ENCODE results near the gene LGALS1. TPM values are rescaled to one million over a fixed set of nuclear protein-coding genes. Genes with fewer than 3 reads are reported as not detected.

The LGALS1 gene
- total RNA-seq, 1 experiment from 2014 or later: 32.8 TPM

GRCh38 chr22:37625737-37626136, 49.7 kb upstream of the LGALS1 start:
- Histone ChIP-seq H2BK12ac (ENCODE audit: insufficient read length, low read depth, low read length) (no peak overlapping the region), H2BK20ac (ENCODE audit: low read depth, low read length, poor library complexity, severe bottlenecking) (no peak overlapping the region), H3K9ac (ENCODE audit: extremely low read depth, insufficient read length, low read length) (no peak overlapping the region), H4K8ac (replicated peaks; ENCODE audit: insufficient read length, low read depth, low read length) (no peak overlapping the region), H2BK120ac (ENCODE audit: low read depth, low read length, poor library complexity, severe bottlenecking) (no peak overlapping the region), H2BK5ac (ENCODE audit: insufficient read length, low read length) (no peak overlapping the region), H3K14ac (ENCODE audit: insufficient read depth, low read length) (no peak overlapping the region), H3T11ph (ENCODE audit: low read length) (no peak overlapping the region), H3K23ac (ENCODE audit: insufficient read length, low read depth, low read length) (no peak overlapping the region), H3K4me2 (ENCODE audit: insufficient read depth, insufficient read length, low read length) (no peak overlapping the region), H3K79me2 (ENCODE audit: insufficient read depth, low read length) (no peaks in the 10 kb centered on the region), H4K20me1 (ENCODE audit: control insufficient read depth, insufficient read depth, insufficient read length) (no peaks in the 10 kb centered on the region), H3K4ac (ENCODE audit: low read depth, low read length) (no peak overlapping the region), H4K91ac (ENCODE audit: insufficient read length, low read depth, low read length) (no peak overlapping the region), H3K79me1 (ENCODE audit: insufficient read depth, low read depth, low read length, poor library complexity, severe bottlenecking) (no peaks in the 10 kb centered on the region), H2AFZ (ENCODE audit: low read length) (no peak overlapping the region), H3K18ac (ENCODE audit: insufficient read length, low read depth, low read length) (no peak overlapping the region), H2BK15ac (ENCODE audit: low read depth, low read length) (no peak overlapping the region), H3K23me2 (ENCODE audit: insufficient read length, low read depth, low read length, poor library complexity, severe bottlenecking) (no peaks in the 10 kb centered on the region), H3K56ac (ENCODE audit: insufficient read length, low read depth, low read length) (no peak overlapping the region), H3K27me3 (ENCODE audit: insufficient read depth, low read length) (no peaks in the 10 kb centered on the region), H3K27ac (ENCODE audit: insufficient read length, low read depth, low read length) (no peak overlapping the region), H3K9me3 (ENCODE audit: control insufficient read depth, low read depth, low read length) (no peaks in the 10 kb centered on the region), H2AK5ac (ENCODE audit: insufficient read length, low read length) (no peak overlapping the region), H4K5ac (ENCODE audit: insufficient read length, low read depth, low read length) (no peak overlapping the region), H3K4me1 (ENCODE audit: insufficient read depth, low read length) (peaks cover 2% of the 10 kb centered on the region; the same call in 1 of the 2 replicates)
- H3K36me3 Mint-ChIP-seq (ENCODE audit: insufficient read depth in 1 of 3, low read depth in 3 of 3): peaks cover 3 to 28% (median 22%) of the 10 kb centered on the region in 3 experiments; a peak in 6 of 7 replicates
- DNase-seq: no peak
- no peaks in the 10 kb centered on the region; the same call in 1 of the 2 replicates for H3K27me3 Mint-ChIP-seq (ENCODE audit: low read depth)
- H3K4me3 Mint-ChIP-seq: no peak overlapping the region
- no peaks in the 10 kb centered on the region; a peak in 1 of 5 replicates for H3K9me3 Mint-ChIP-seq
- no peak overlapping the region for H3K27ac Mint-ChIP-seq
- peaks cover 2 to 5% of the 10 kb centered on the region in 2 experiments for H3K4me1 Mint-ChIP-seq
- WGBS (ENCODE audit: extremely low coverage, insufficient read length, low lambda C conversion rate): no CpG with 5 or more reads among the region's 14 CpGs
- no peak for TF ChIP-seq CTCF (conservative IDR thresholded peaks at IDR 0.05)
